ENCODE results near the gene SULT1C2. TPM values are rescaled to one million over a fixed set of nuclear protein-coding genes. Genes with fewer than 3 reads are reported as not detected.

Gene SULT1C2
- total RNA-seq, 6 experiments from 2014 or later: not detected

- no peak for DNase-seq
- peaks cover 6% of the 10 kb centered on the region for H3K27me3 Mint-ChIP-seq (ENCODE audit: insufficient read depth)
- H3K4me1 Mint-ChIP-seq (ENCODE audit: low read depth): peaks cover 12% of the 10 kb centered on the region
- H3K9me3 Mint-ChIP-seq: no peaks in the 10 kb centered on the region
- H3K27ac Mint-ChIP-seq: no peak overlapping the region; the same call in 1 of the 2 replicates
- no peaks in the 10 kb centered on the region for H3K36me3 Mint-ChIP-seq (ENCODE audit: low read depth)
- no peak for TF ChIP-seq CTCF (IDR thresholded peaks at IDR 0.05)
- no peak overlapping the region for H3K4me3 Mint-ChIP-seq
Measured at GRCh38 chr2:108305901-108306300, 17.2 kb downstream of the SULT1C2 start.

- no peak for DNase-seq
- Mint-ChIP-seq H3K36me3 (ENCODE audit: low read depth) (no peaks in the 10 kb centered on the region), H3K4me3 (no peak overlapping the region), H3K9me3 (no peaks in the 10 kb centered on the region), H3K27me3 (ENCODE audit: insufficient read depth) (peaks cover 6% of the 10 kb centered on the region), H3K27ac (no peak overlapping the region), H3K4me1 (ENCODE audit: low read depth) (peaks cover 14% of the 10 kb centered on the region)
- no peak for TF ChIP-seq CTCF (IDR thresholded peaks at IDR 0.05)
Measured at GRCh38 chr2:108309903-108310302, 21.2 kb downstream of the SULT1C2 start.

GRCh38 chr2:108314586-108315296 lies 26.0 kb downstream of the SULT1C2 start:
- H3K27me3 Mint-ChIP-seq (ENCODE audit: insufficient read depth): peaks cover 4% of the 10 kb centered on the region; the same call in 1 of the 2 replicates
- no peak for TF ChIP-seq CTCF (IDR thresholded peaks at IDR 0.05)
- no peaks in the 10 kb centered on the region for H3K9me3 Mint-ChIP-seq
- H3K4me1 Mint-ChIP-seq (ENCODE audit: low read depth): peaks cover 30% of the 10 kb centered on the region
- H3K27ac Mint-ChIP-seq: no peak overlapping the region
- no peak for DNase-seq
- no peak overlapping the region for H3K4me3 Mint-ChIP-seq
- no peaks in the 10 kb centered on the region for H3K36me3 Mint-ChIP-seq (ENCODE audit: low read depth)

GRCh38 chr2:108315444-108315934 lies 26.8 kb downstream of the SULT1C2 start:
- DNase-seq: no peak
- Mint-ChIP-seq H3K27me3 (ENCODE audit: insufficient read depth) (peaks cover 3% of the 10 kb centered on the region; the same call in 1 of the 2 replicates), H3K4me1 (ENCODE audit: low read depth) (peaks cover 30% of the 10 kb centered on the region), H3K9me3 (no peaks in the 10 kb centered on the region), H3K4me3 (no peak overlapping the region), H3K27ac (no peak overlapping the region), H3K36me3 (ENCODE audit: low read depth) (no peaks in the 10 kb centered on the region)
- TF ChIP-seq CTCF (IDR thresholded peaks at IDR 0.05): no peak

GRCh38 chr2:108316033-108316432 lies 27.3 kb downstream of the SULT1C2 start:
- Mint-ChIP-seq H3K27me3 (ENCODE audit: insufficient read depth) (no peaks in the 10 kb centered on the region), H3K9me3 (no peaks in the 10 kb centered on the region), H3K4me1 (ENCODE audit: low read depth) (peaks cover 30% of the 10 kb centered on the region), H3K27ac (no peak overlapping the region), H3K4me3 (no peak overlapping the region), H3K36me3 (ENCODE audit: low read depth) (no peaks in the 10 kb centered on the region)
- no peak for TF ChIP-seq CTCF (IDR thresholded peaks at IDR 0.05)
- no peak for DNase-seq
